CD4-positive, alpha-beta T cell treated with Interleukin-1 beta for 1 hour (primary cell): Measurements from ENCODE around the gene ABL1.

Experiments used
- DNase-seq, 2 donors: peaks; one replicate each; pipeline ENCODE4 v3.0.0-alpha.2; 2020 to 2022

The ABL1 gene

GRCh38 chr9:130934702-130935647 lies 99.9 kb downstream of the ABL1 start:
- DNase-seq, result no peak

GRCh38 chr9:130935648-130936271 lies 100.7 kb downstream of the ABL1 start:
- no peak for DNase-seq

- no peak for DNase-seq
Observed at GRCh38 chr9:130936285-130937117, 101.4 kb downstream of the ABL1 start.
